Endodermal cell (in vitro differentiated cells): ENCODE results near the gene PAXIP1. TPM values are rescaled to one million over a fixed set of nuclear protein-coding genes. Genes with fewer than 3 reads are reported as not detected.

Source experiments
- DNase-seq: peaks from one replicate; pipeline ENCODE4 v3.0.0-alpha.2; 2017
- H3K27ac ChIP-seq: 2 replicates; pipeline ENCODE4 v1.5.1; 2013; ENCODE audit warnings: mild to moderate bottlenecking, low read depth, low read length, moderate library complexity
- H3K27me3 ChIP-seq: 2 replicates; pipeline ENCODE4 v1.6.1; 2013; ENCODE audit warnings: mild to moderate bottlenecking, low read length, moderate library complexity; ENCODE audit not compliant: insufficient read depth, control insufficient read depth, poor library complexity, severe bottlenecking
- H3K36me3 ChIP-seq: 2 replicates; pipeline ENCODE4 v1.7.0; 2013; ENCODE audit warnings: mild to moderate bottlenecking, low read length, moderate library complexity; ENCODE audit not compliant: control insufficient read depth, insufficient read depth
- H3K4me1 ChIP-seq: one replicate; pipeline ENCODE4 v1.7.0; 2013; ENCODE audit warnings: low read length; ENCODE audit not compliant: control insufficient read depth, insufficient read depth
- H3K4me3 ChIP-seq: 2 replicates; pipeline ENCODE4 v1.5.1; 2013; ENCODE audit warnings: mild to moderate bottlenecking, low read length, moderate library complexity
- H3K9ac ChIP-seq: 2 replicates; pipeline ENCODE4 v1.6.1; 2013; ENCODE audit warnings: mild to moderate bottlenecking, low read length, moderate library complexity; ENCODE audit not compliant: poor library complexity, severe bottlenecking; ENCODE audit errors: extremely low read depth
- H3K9me3 ChIP-seq: 2 replicates; pipeline ENCODE4 v1.6.1; 2013; ENCODE audit warnings: mild to moderate bottlenecking, low read length, moderate library complexity; ENCODE audit not compliant: control insufficient read depth
- H3K27ac Mint-ChIP-seq: 2 replicates; pipeline ENCODE4 v1.8.0; 2020; ENCODE audit warnings: mixed read lengths
- H3K27me3 Mint-ChIP-seq: 2 replicates; pipeline ENCODE4 v1.8.0; 2021; ENCODE audit warnings: mild to moderate bottlenecking, mixed read lengths; ENCODE audit not compliant: insufficient read depth
- H3K36me3 Mint-ChIP-seq: 2 replicates; pipeline ENCODE4 v1.8.0; 2020; ENCODE audit warnings: low read depth, mixed read lengths
- H3K4me1 Mint-ChIP-seq: 2 replicates; pipeline ENCODE4 v1.8.0; 2020; ENCODE audit warnings: mixed read lengths
- H3K4me3 Mint-ChIP-seq: 2 replicates; pipeline ENCODE4 v1.8.0; 2020; ENCODE audit warnings: mild to moderate bottlenecking, moderate library complexity, mixed read lengths
- H3K9me3 Mint-ChIP-seq: 2 replicates; pipeline ENCODE4 v1.8.0; 2020; ENCODE audit warnings: mild to moderate bottlenecking, mixed read lengths
- CTCF ChIP-seq: fragments of 200-600 bp; sonication (generic); conservative IDR thresholded peaks from 2 replicates; pipeline ENCODE4 v1.5.0; 2021; ENCODE audit warnings: antibody characterized with exemption, mild to moderate bottlenecking
- WGBS, 2 experiments: methylation state at CpG; one replicate each; pipeline versions ENCODE4 v1.1.5 to v1.1.7; 2013; ENCODE audit warnings: missing lambda C conversion rate in 2 of 2, mixed read lengths in 1 of 2; ENCODE audit not compliant: insufficient coverage in 1 of 2, insufficient read length in 1 of 2; 5-methylcytosine and 5-hydroxymethylcytosine counted together
- total RNA-seq, 2 donors: library from RNA; stranded (reverse); fragmentation: NEBNext Ultra II Directional in 1 of 2; extraction: Animal tissue kit (Norgen Biotek cat#: 25700) in 1 of 2; gene quantifications; 2 replicates in 1 of 2; 3 replicates in 1 of 2; pipeline ENCODE4 v1.2.1, GENCODE V29; 2021

The PAXIP1 gene
- total RNA-seq, 2 donors from 2014 or later, result 33.4 to 35.0 TPM

GRCh38 chr7:154994996-154995395, 7.9 kb downstream of the PAXIP1 start:
- Mint-ChIP-seq H3K4me1 (peaks cover 28% of the 10 kb centered on the region), H3K9me3 (no peaks in the 10 kb centered on the region), H3K36me3 (peaks cover 60% of the 10 kb centered on the region), H3K27ac (no peak overlapping the region), H3K4me3 (no peak overlapping the region), H3K27me3 (no peaks in the 10 kb centered on the region)
- DNase-seq, result no peak
- no peak overlapping the region for H3K27ac ChIP-seq
- no peak overlapping the region for H3K4me3 ChIP-seq
- H3K36me3 ChIP-seq, result peaks cover 67% of the 10 kb centered on the region
- no peak overlapping the region for H3K9ac ChIP-seq
- peaks cover 8% of the 10 kb centered on the region for H3K4me1 ChIP-seq
- TF ChIP-seq CTCF, result no peak
- H3K27me3 ChIP-seq, result no peaks in the 10 kb centered on the region
- WGBS, 2 experiments, result 81% methylated on average over 2 of the region's 2 CpGs; no CpG with 5 or more reads in 1 of the 2 experiments
- no peaks in the 10 kb centered on the region for H3K9me3 ChIP-seq

GRCh38 chr7:154990964-154991540, 11.9 kb downstream of the PAXIP1 start:
- 91 to 95% methylated on average over 2 of the region's 3 CpGs for WGBS, 2 experiments
- Mint-ChIP-seq H3K4me3 (no peak overlapping the region), H3K36me3 (peaks cover 66% of the 10 kb centered on the region), H3K27me3 (no peaks in the 10 kb centered on the region), H3K27ac (no peak overlapping the region), H3K4me1 (peaks cover 10% of the 10 kb centered on the region), H3K9me3 (no peaks in the 10 kb centered on the region)
- Histone ChIP-seq H3K9me3 (no peaks in the 10 kb centered on the region), H3K9ac (no peak overlapping the region), H3K4me1 (no peaks in the 10 kb centered on the region), H3K27me3 (no peaks in the 10 kb centered on the region), H3K36me3 (peaks cover 82% of the 10 kb centered on the region), H3K4me3 (no peak overlapping the region), H3K27ac (no peak overlapping the region)
- DNase-seq, result no peak
- no peak for TF ChIP-seq CTCF

GRCh38 chr7:154987571-154987970, 15.4 kb downstream of the PAXIP1 start:
- Mint-ChIP-seq H3K4me3 (no peak overlapping the region), H3K27me3 (no peaks in the 10 kb centered on the region), H3K36me3 (peaks cover 39% of the 10 kb centered on the region), H3K9me3 (no peaks in the 10 kb centered on the region), H3K4me1 (no peaks in the 10 kb centered on the region), H3K27ac (no peak overlapping the region)
- DNase-seq, result no peak
- no peak for TF ChIP-seq CTCF
- H3K4me1 ChIP-seq, result no peaks in the 10 kb centered on the region
- H3K36me3 ChIP-seq, result peaks cover 62% of the 10 kb centered on the region
- H3K27ac ChIP-seq, result no peak overlapping the region
- no peaks in the 10 kb centered on the region for H3K27me3 ChIP-seq
- H3K4me3 ChIP-seq, result no peak overlapping the region
- H3K9me3 ChIP-seq, result no peaks in the 10 kb centered on the region
- 91% methylated on average over 3 of the region's 3 CpGs; no CpG with 5 or more reads in 1 of the 2 experiments for WGBS, 2 experiments
- no peak overlapping the region for H3K9ac ChIP-seq
